IMR-90 (cell line): Measurements from ENCODE around the gene CSNK2B. TPM values are rescaled to one million over a fixed set of nuclear protein-coding genes. Genes with fewer than 3 reads are reported as not detected.
"Not testable (repeated sequence)": the region's sequence is repeated elsewhere in the genome, so short reads cannot be mapped to it uniquely, and the experiment has no call there.

Source experiments
- ATAC-seq: fragments of 200-7000 bp; cut with Tn5 transposase; 2 replicates; pipeline ENCODE4 v1.9.1; 2020; ENCODE audit warnings: low read depth, mild to moderate bottlenecking, moderate library complexity
- BruUV-seq: library from RNA; stranded (reverse); fragments of 400-500 nt; replicated peaks from 2 replicates; lab custom pipeline; 2021; lab: Mats Ljungman, UMichigan
- CTCF ChIA-PET: fragments of 300-600 bp; formaldehyde crosslinking; extraction: SDS; loops from one replicate; lab custom pipeline; 2021; ENCODE audit warnings: antibody characterized with exemption; lab: Yijun Ruan, JAX
- POLR2A ChIA-PET: fragments of 300-600 bp; sonication (Branson Sonifier 250); formaldehyde crosslinking; loops from one replicate; lab custom pipeline; 2022; ENCODE audit warnings: antibody characterized with exemption; ENCODE audit not compliant: unreplicated experiment; lab: Charles Lee
- DNase-seq: peaks from one replicate; pipeline ENCODE4 v3.0.0; 2013
- H2AFZ ChIP-seq: replicated peaks from 2 replicates; pipeline ENCODE3; 2013; ENCODE audit warnings: low read length, mild to moderate bottlenecking; ENCODE audit not compliant: poor library complexity
- H2AK5ac ChIP-seq: 2 replicates; pipeline ENCODE4 v1.6.1; 2013; ENCODE audit warnings: low read depth, low read length, inconsistent platforms
- H2AK9ac ChIP-seq: replicated peaks from 2 replicates; pipeline ENCODE3; 2013; ENCODE audit warnings: mild to moderate bottlenecking, low read depth, low read length, moderate library complexity; ENCODE audit not compliant: poor library complexity
- H2BK120ac ChIP-seq: 2 replicates; pipeline ENCODE4 v1.6.1; 2013; ENCODE audit warnings: low read depth, low read length, inconsistent platforms
- H2BK15ac ChIP-seq: 3 replicates; pipeline ENCODE4 v1.6.1; 2013; ENCODE audit warnings: low read depth, low read length, inconsistent platforms
- H2BK20ac ChIP-seq: 2 replicates; pipeline ENCODE4 v1.6.1; 2013; ENCODE audit warnings: low read depth, mild to moderate bottlenecking, inconsistent platforms, low read length, moderate library complexity
- H2BK5ac ChIP-seq: 2 replicates; pipeline ENCODE4 v1.6.1; 2013; ENCODE audit warnings: mild to moderate bottlenecking, low read depth, low read length, inconsistent platforms; ENCODE audit not compliant: poor library complexity, severe bottlenecking
- H3K14ac ChIP-seq: replicated peaks from 2 replicates; pipeline ENCODE4 v1.6.1; 2013; ENCODE audit warnings: low read depth, low read length, inconsistent platforms
- H3K18ac ChIP-seq: 2 replicates; pipeline ENCODE4 v1.6.1; 2013; ENCODE audit warnings: low read depth, low read length, control low read depth
- H3K23ac ChIP-seq: 2 replicates; pipeline ENCODE4 v1.6.1; 2013; ENCODE audit warnings: low read depth, low read length, inconsistent platforms
- H3K27ac ChIP-seq: 2 replicates; pipeline ENCODE4 v1.5.1; 2013; ENCODE audit warnings: mild to moderate bottlenecking, control low read depth, low read length; ENCODE audit not compliant: insufficient read depth
- H3K27me3 ChIP-seq: 2 replicates; pipeline ENCODE4 v1.6.1; 2013; ENCODE audit warnings: low read length; ENCODE audit not compliant: control insufficient read depth, insufficient read depth
- H3K36me3 ChIP-seq: 2 replicates; pipeline ENCODE4 v1.6.1; 2013; ENCODE audit warnings: low read length, mixed read lengths; ENCODE audit not compliant: control insufficient read depth, insufficient read depth
- H3K4ac ChIP-seq: 2 replicates; pipeline ENCODE4 v1.6.1; 2013; ENCODE audit warnings: low read depth, low read length, inconsistent platforms
- H3K4me1 ChIP-seq: 2 replicates; pipeline ENCODE4 v1.6.1; 2013; ENCODE audit warnings: low read length, mixed read lengths; ENCODE audit not compliant: control insufficient read depth, insufficient read depth
- H3K4me2 ChIP-seq: 2 replicates; pipeline ENCODE4 v1.6.1; 2013; ENCODE audit warnings: low read depth, mild to moderate bottlenecking, control low read depth, low read length, moderate library complexity
- H3K4me3 ChIP-seq: 2 replicates; pipeline ENCODE4 v1.5.1; 2013; ENCODE audit warnings: low read depth, mild to moderate bottlenecking, control low read depth, low read length, moderate library complexity; ENCODE audit not compliant: insufficient read depth
- H3K56ac ChIP-seq: 2 replicates; pipeline ENCODE4 v1.6.1; 2013; ENCODE audit warnings: low read length, inconsistent platforms; ENCODE audit not compliant: insufficient read depth; ENCODE audit errors: extremely low read depth
- H3K79me1 ChIP-seq, 2 experiments: 2 replicates each; pipeline ENCODE4 v1.6.1; 2013; ENCODE audit warnings: low read length in 2 of 2, inconsistent platforms in 1 of 2, low read depth in 1 of 2
- H3K9ac ChIP-seq: 2 replicates; pipeline ENCODE4 v1.6.1; 2013; ENCODE audit warnings: low read depth, low read length, control low read depth
- H3K9me1 ChIP-seq: 2 replicates; pipeline ENCODE4 v1.6.1; 2013; ENCODE audit warnings: low read length, inconsistent platforms; ENCODE audit not compliant: insufficient read depth
- H3K9me3 ChIP-seq: 2 replicates; pipeline ENCODE4 v1.6.1; 2013; ENCODE audit warnings: low read length; ENCODE audit not compliant: control insufficient read depth, insufficient read depth
- H4K20me1 ChIP-seq: 2 replicates; pipeline ENCODE4 v1.6.1; 2013; ENCODE audit warnings: low read length, inconsistent platforms; ENCODE audit not compliant: insufficient read depth
- H4K5ac ChIP-seq: 2 replicates; pipeline ENCODE4 v1.6.1; 2013; ENCODE audit warnings: mild to moderate bottlenecking, low read depth, low read length, control low read depth
- H4K8ac ChIP-seq, 2 experiments: 2 replicates each; pipeline ENCODE4 v1.6.1; 2013; ENCODE audit warnings: low read depth in 2 of 2, low read length in 2 of 2, control low read depth in 1 of 2, inconsistent platforms in 1 of 2
- H4K91ac ChIP-seq: 2 replicates; pipeline ENCODE4 v1.6.1; 2013; ENCODE audit warnings: low read depth, low read length, inconsistent platforms; ENCODE audit not compliant: insufficient read depth
- WGBS, 2 experiments: methylation state at CpG; one replicate each; pipeline versions ENCODE4 v1.1.5 to v1.1.7; 2013; ENCODE audit warnings: missing lambda C conversion rate in 2 of 2; ENCODE audit not compliant: insufficient read length in 1 of 2; ENCODE audit errors: extremely low coverage in 2 of 2; 5-methylcytosine and 5-hydroxymethylcytosine counted together
- dilution Hi-C: fragments of 300-500 bp; cut with HindIII; formaldehyde crosslinking; loops from one replicate; pipeline ENCODE4 v1.14.3; 2018; ENCODE audit warnings: low sequenced_read_pairs; ENCODE audit not compliant: unreplicated experiment
- in situ Hi-C: fragments of 300-500 bp; cut with MboI; formaldehyde crosslinking; loops from 3 replicates; pipeline ENCODE4 v1.14.3; 2019; ENCODE audit warnings: low sequenced_read_pairs, inconsistent platforms, mixed read lengths
- intact Hi-C: fragments of 100-400 bp; cut with micrococcal nuclease; formaldehyde crosslinking; loops from 2 replicates; pipeline ENCODE4 v1.10.0; 2022
- polyA plus RNA-seq, 3 experiments: library from polyadenylated mRNA; depleted of rRNA; stranded (reverse); fragments of >200 nt; gene quantifications; 2 replicates each; pipeline ENCODE4 v1.2.3, GENCODE V29; 2012; ENCODE audit warnings: low replicate concordance in 1 of 3
- total RNA-seq: library from RNA; depleted of rRNA; stranded (reverse); fragments of >200 nt; gene quantifications from 2 replicates; pipeline ENCODE4 v1.2.3, GENCODE V29; 2012

Gene CSNK2B
- total and polyA plus RNA-seq, 2 of the 4 experiments (the other 2 are of a cell fraction), result 194 to 240 TPM

- H2AK5ac ChIP-seq, dilution Hi-C loops, in situ Hi-C loops, H3K14ac ChIP-seq, H3K4me3 ChIP-seq, H2AK9ac ChIP-seq, H3K9ac ChIP-seq, H3K56ac ChIP-seq, H4K8ac ChIP-seq, DNase-seq, H2BK120ac ChIP-seq, H3K4me2 ChIP-seq, ATAC-seq, intact Hi-C loops, H3K27ac ChIP-seq, H3K9me1 ChIP-seq, H4K20me1 ChIP-seq, H3K79me1 ChIP-seq, H3K23ac ChIP-seq, H2BK20ac ChIP-seq, H3K18ac ChIP-seq, H3K4ac ChIP-seq, H2BK5ac ChIP-seq, H2AFZ ChIP-seq, H3K4me1 ChIP-seq, H2BK15ac ChIP-seq, H4K5ac ChIP-seq, H4K91ac ChIP-seq, POLR2A ChIA-PET, BruUV-seq, H3K36me3 ChIP-seq, H3K9me3 ChIP-seq: not testable (repeated sequence)
- peaks cover 27% of the 10 kb centered on the region for H3K27me3 ChIP-seq
- WGBS, 2 experiments, result 76% methylated on average over 3 of the region's 11 CpGs; no CpG with 5 or more reads in 1 of the 2 experiments
- CTCF ChIA-PET, result interaction anchor here (0.6 kb wide), 1 partner anchor 28 kb away, joined by 3 read pairs; no protein-coding TSS in a partner anchor
These were observed 43.3 kb downstream of the CSNK2B start for GRCh38 chr6:31709157-31709556.
